Hepatocyte (in vitro differentiated cells): ENCODE measurements around the gene TEX36.

ENCODE experiments used
- CTCF ChIP-seq: fragments of 200-600 bp; sonication (generic); IDR thresholded peaks from 2 replicates; pipeline ENCODE4 v1.5.1; 2016; ENCODE audit warnings: antibody characterized with exemption, mild to moderate bottlenecking; ENCODE audit not compliant: poor library complexity
- EZH2 ChIP-seq: fragments of 200-600 bp; sonication (generic); IDR thresholded peaks from 2 replicates; pipeline ENCODE4 v1.6.1; 2016; ENCODE audit warnings: antibody characterized with exemption, mild to moderate bottlenecking, borderline replicate concordance

- TF ChIP-seq CTCF (no peak), EZH2 (no peak)
Observed at GRCh38 chr10:125640653-125641052, 42.3 kb downstream of the TEX36 start.
